GM12878 (cell line): ENCODE measurements around the gene MAX. TPM values are rescaled to one million over a fixed set of nuclear protein-coding genes. Genes with fewer than 3 reads are reported as not detected.
A peak's percentile ranks its signal among the peaks of the same experiment; 100 is the strongest.

Experiments
- microRNA-seq: library from miRNA; unstranded; fragments of <30 nt; microRNA quantifications from one replicate; pipeline ENCODE4, GENCODE V29; 2018
- polyA plus RNA-seq, 11 experiments: library from polyadenylated mRNA; depleted of rRNA in 4 of 11; unstranded in 6 of 11; stranded (reverse) in 5 of 11; fragments of >200 nt; fragmentation: Nextera tagmentation in 4 of 11; fragmentation: Illumina TruSeq in 1 of 11; extraction: Ambion mirVana in 4 of 11; extraction: Trizol in 1 of 11; gene quantifications; 1 replicate in 1 of 11; 2 replicates in 10 of 11; pipeline versions ENCODE4 v1.2.1 to v1.2.3, GENCODE V29; 2011 to 2016; ENCODE audit warnings: inconsistent platforms in 2 of 11, missing spikeins in 2 of 11, low read depth in 1 of 11
- small RNA-seq: library from RNA; depleted of rRNA; stranded (forward); fragments of <200 nt; gene quantifications from one replicate; pipeline ENCODE3, GENCODE V24; 2014
- total RNA-seq, 4 experiments: library from RNA; depleted of rRNA in 3 of 4; stranded (reverse); fragments of >200 nt in 3 of 4; fragmentation: Illumina TruSeq in 1 of 4; extraction: Trizol in 1 of 4; gene quantifications; 2 replicates each; pipeline versions ENCODE4 v1.2.1 to v1.2.3, GENCODE V29; 2013 to 2021

Gene MAX
- total and polyA plus RNA-seq, 10 of the 15 experiments (the other 5 are each of a cell fraction or from before 2014, with no cell fraction given) = 21.5 to 122 (median 67.5) TPM

Small RNA genes lying within 50 kb of the gene (microRNA-seq; reads per million reads assigned to microRNA genes)
- gene MIR4706 = 0.56 reads per million

Small RNA genes lying within 50 kb of the gene (small RNA-seq; reads per million reads assigned to genes)
- gene MIR4706 = 0.39 reads per million, percentile 3 among the genes with 10 or more reads in this experiment
- 0.12 reads per million for gene RNU2-14P

Other genes starting within 250 kb of the MAX start
- gene SPTB, start 222.6 kb downstream of the MAX start, total RNA-seq (2014; rRNA removed) = under 0.01 and 0.05 TPM in 2 replicates
- under 0.01 TPM in 1 of 2 replicates, not detected in the other for gene SPTB, start 222.6 kb downstream of the MAX start, total RNA-seq (2014; rRNA removed; fragmentation: Illumina TruSeq; extraction: Trizol)
- 0.03 and 0.11 TPM in 2 replicates for gene SPTB, start 222.6 kb downstream of the MAX start, total RNA-seq (2021)
- gene SPTB, start 222.6 kb downstream of the MAX start, polyA plus RNA-seq (2011; rRNA removed) = 0.04 and 0.06 TPM in 2 replicates
- gene SPTB, start 222.6 kb downstream of the MAX start, polyA plus RNA-seq (2014; fragmentation: Illumina TruSeq; extraction: Trizol) = 0.01 TPM in 1 of 2 replicates, not detected in the other
- not detected for gene SPTB, start 222.6 kb downstream of the MAX start, polyA plus RNA-seq (2014; fragmentation: Nextera tagmentation; extraction: Ambion mirVana)
- 0.03 TPM in 1 of 2 replicates, not detected in the other for gene SPTB, start 222.6 kb downstream of the MAX start, polyA plus RNA-seq (2014; rRNA removed)
- not detected for gene SPTB, start 222.6 kb downstream of the MAX start, polyA plus RNA-seq (2016; fragmentation: Nextera tagmentation; extraction: Ambion mirVana)
- 41.0 and 56.9 TPM in 2 replicates for gene CHURC1, start 188.1 kb downstream of the MAX start, total RNA-seq (2014; rRNA removed)
- gene CHURC1, start 188.1 kb downstream of the MAX start, total RNA-seq (2014; rRNA removed; fragmentation: Illumina TruSeq; extraction: Trizol) = 73.3 and 81.0 TPM in 2 replicates
- 65.3 and 70.2 TPM in 2 replicates for gene CHURC1, start 188.1 kb downstream of the MAX start, total RNA-seq (2021)
- 193 and 241 TPM in 2 replicates for gene CHURC1, start 188.1 kb downstream of the MAX start, polyA plus RNA-seq (2011; rRNA removed)
- gene CHURC1, start 188.1 kb downstream of the MAX start, polyA plus RNA-seq (2014; fragmentation: Illumina TruSeq; extraction: Trizol) = 88.3 and 111 TPM in 2 replicates
- 100 to 1,000 TPM; 408 to 421 TPM for gene CHURC1, start 188.1 kb downstream of the MAX start, polyA plus RNA-seq (2014; fragmentation: Nextera tagmentation; extraction: Ambion mirVana)
- 50.9 and 65.4 TPM in 2 replicates for gene CHURC1, start 188.1 kb downstream of the MAX start, polyA plus RNA-seq (2014; rRNA removed)
- gene CHURC1, start 188.1 kb downstream of the MAX start, polyA plus RNA-seq (2016; fragmentation: Nextera tagmentation; extraction: Ambion mirVana) = 100 to 1,000 TPM; 237 to 262 TPM
- not detected in 2 replicates for gene GPX2, start 159.8 kb downstream of the MAX start, total RNA-seq (2014; rRNA removed)
- not detected in 2 replicates for gene GPX2, start 159.8 kb downstream of the MAX start, total RNA-seq (2014; rRNA removed; fragmentation: Illumina TruSeq; extraction: Trizol)
- gene GPX2, start 159.8 kb downstream of the MAX start, total RNA-seq (2021) = 0.85 TPM in 1 of 2 replicates, not detected in the other
- not detected in 2 replicates for gene GPX2, start 159.8 kb downstream of the MAX start, polyA plus RNA-seq (2011; rRNA removed)
- gene GPX2, start 159.8 kb downstream of the MAX start, polyA plus RNA-seq (2014; fragmentation: Illumina TruSeq; extraction: Trizol) = not detected in 2 replicates
- gene GPX2, start 159.8 kb downstream of the MAX start, polyA plus RNA-seq (2014; fragmentation: Nextera tagmentation; extraction: Ambion mirVana) = not detected
- gene GPX2, start 159.8 kb downstream of the MAX start, polyA plus RNA-seq (2014; rRNA removed) = not detected in 2 replicates
- gene GPX2, start 159.8 kb downstream of the MAX start, polyA plus RNA-seq (2016; fragmentation: Nextera tagmentation; extraction: Ambion mirVana) = not detected
- 2.3 and 2.9 TPM in 2 replicates for gene RAB15, start 130.2 kb downstream of the MAX start, total RNA-seq (2014; rRNA removed)
- gene RAB15, start 130.2 kb downstream of the MAX start, total RNA-seq (2014; rRNA removed; fragmentation: Illumina TruSeq; extraction: Trizol) = 2.4 and 2.5 TPM in 2 replicates
- 2.6 and 2.8 TPM in 2 replicates for gene RAB15, start 130.2 kb downstream of the MAX start, total RNA-seq (2021)
- gene RAB15, start 130.2 kb downstream of the MAX start, polyA plus RNA-seq (2011; rRNA removed) = 0.77 and 0.81 TPM in 2 replicates
- 1.6 and 3.0 TPM in 2 replicates for gene RAB15, start 130.2 kb downstream of the MAX start, polyA plus RNA-seq (2014; fragmentation: Illumina TruSeq; extraction: Trizol)
- gene RAB15, start 130.2 kb downstream of the MAX start, polyA plus RNA-seq (2014; fragmentation: Nextera tagmentation; extraction: Ambion mirVana) = 1 to 10 TPM in 1 of 2 experiments, under 1 TPM in 1; 0.32 to 1.0 TPM
- gene RAB15, start 130.2 kb downstream of the MAX start, polyA plus RNA-seq (2014; rRNA removed) = 2.5 and 3.9 TPM in 2 replicates
- gene RAB15, start 130.2 kb downstream of the MAX start, polyA plus RNA-seq (2016; fragmentation: Nextera tagmentation; extraction: Ambion mirVana) = 1 to 10 TPM; 1.0 to 1.8 TPM
- 10.1 and 11.1 TPM in 2 replicates for gene FNTB, start 115.6 kb downstream of the MAX start, total RNA-seq (2014; rRNA removed)
- 13.6 and 14.7 TPM in 2 replicates for gene FNTB, start 115.6 kb downstream of the MAX start, total RNA-seq (2014; rRNA removed; fragmentation: Illumina TruSeq; extraction: Trizol)
- 16.3 and 17.3 TPM in 2 replicates for gene FNTB, start 115.6 kb downstream of the MAX start, total RNA-seq (2021)
- gene FNTB, start 115.6 kb downstream of the MAX start, polyA plus RNA-seq (2011; rRNA removed) = 19.6 and 25.1 TPM in 2 replicates
- 16.0 and 17.4 TPM in 2 replicates for gene FNTB, start 115.6 kb downstream of the MAX start, polyA plus RNA-seq (2014; fragmentation: Illumina TruSeq; extraction: Trizol)
- gene FNTB, start 115.6 kb downstream of the MAX start, polyA plus RNA-seq (2014; fragmentation: Nextera tagmentation; extraction: Ambion mirVana) = 10 to 100 TPM; 10.4 to 14.2 TPM
- 16.0 and 18.1 TPM in 2 replicates for gene FNTB, start 115.6 kb downstream of the MAX start, polyA plus RNA-seq (2014; rRNA removed)
- 10 to 100 TPM; 22.4 to 22.9 TPM for gene FNTB, start 115.6 kb downstream of the MAX start, polyA plus RNA-seq (2016; fragmentation: Nextera tagmentation; extraction: Ambion mirVana)